Uterus (tissue), 2 donors: ENCODE data around the gene PTPRQ.

Experiments used
- CTCF ChIP-seq, 4 experiments: fragments of 200-600 bp in 2 of 4; fragments of 450-650 bp in 2 of 4; sonication (generic) in 2 of 4; IDR thresholded peaks; one replicate each; pipeline ENCODE4 v1.5.1; 2016 to 2019; ENCODE audit warnings: antibody characterized with exemption in 4 of 4, mild to moderate bottlenecking in 2 of 4, moderate library complexity in 1 of 4
- POLR2A ChIP-seq, 2 donors: fragments of 450-650 bp; IDR thresholded peaks; one replicate each; pipeline ENCODE4 v1.6.1; 2016; ENCODE audit warnings: antibody characterized with exemption in 2 of 2, mild to moderate bottlenecking in 1 of 2, moderate library complexity in 1 of 2

DNA sequence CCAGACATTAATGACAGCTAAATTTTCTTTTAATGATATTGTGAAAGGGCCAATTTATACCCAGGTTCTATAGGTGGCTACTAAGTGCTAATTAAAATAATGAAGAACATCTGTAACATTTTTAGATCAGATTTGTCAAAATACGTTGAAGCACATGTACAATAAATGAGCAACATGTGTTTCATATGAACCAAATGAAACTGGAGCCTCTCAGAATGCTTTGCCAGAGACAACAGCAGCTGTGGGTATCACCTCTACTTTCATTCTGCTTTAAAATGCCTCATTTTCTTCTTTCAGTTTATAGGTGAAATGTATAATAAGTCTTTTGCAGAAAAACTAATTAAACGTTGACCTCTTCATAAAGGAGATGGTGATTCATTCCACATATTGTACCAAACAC, 237.3 kb downstream of the PTPRQ start:
- no peak for TF ChIP-seq CTCF (IDR thresholded peaks at IDR 0.05)
- TF ChIP-seq POLR2A (IDR thresholded peaks at IDR 0.05): no peak
